ENCODE results near the gene ANGPTL5. TPM values are rescaled to one million over a fixed set of nuclear protein-coding genes. Genes with fewer than 3 reads are reported as not detected.

Gene ANGPTL5
- polyA plus RNA-seq, 1 of the 3 experiments (the other 2 are of a cell fraction), result not detected

DNA sequence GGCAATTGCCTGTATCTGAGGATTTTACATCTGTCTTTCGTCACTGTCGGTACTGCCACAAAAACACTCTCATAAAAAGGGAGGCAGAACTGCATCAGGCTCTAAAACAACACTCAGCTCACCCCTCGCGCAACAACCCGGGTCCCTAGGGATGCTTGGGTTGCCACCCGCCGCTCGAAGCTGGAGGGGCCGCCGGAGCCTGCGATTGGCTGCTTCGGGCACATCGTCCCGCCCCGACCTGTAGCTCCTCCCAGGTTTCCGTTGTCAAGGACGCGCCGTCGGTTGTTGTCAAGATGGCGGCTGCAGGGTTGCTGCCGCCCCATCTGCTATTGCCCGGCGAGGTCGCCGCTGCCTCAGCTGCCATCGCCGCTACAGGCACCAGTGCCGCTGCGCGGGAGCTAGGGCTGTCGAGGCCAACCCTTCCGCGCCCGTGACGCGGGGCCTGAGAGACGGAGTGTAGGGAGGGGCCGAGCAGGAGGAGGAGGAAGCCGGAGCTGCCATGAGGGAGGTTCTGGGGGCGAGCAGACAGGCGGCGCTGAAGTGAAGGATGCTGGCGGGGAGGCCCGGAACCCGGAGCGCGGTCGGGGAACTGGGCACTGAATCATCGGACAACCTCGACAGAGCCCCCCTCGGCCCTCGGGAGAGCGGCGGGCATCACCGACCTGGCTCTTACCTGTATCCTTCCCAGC is 1.4 kb downstream of the ANGPTL5 start, which contains the start of gene CEP126 (continued):
- no peak for TF ChIP-seq RXRA (IDR thresholded peaks at IDR 0.05; ENCODE audit: borderline replicate concordance, low read depth)
- peak; percentile 58 for TF ChIP-seq NRF1 (IDR thresholded peaks at IDR 0.05; ENCODE audit: low read depth, low read length)
- TF ChIP-seq REST (IDR thresholded peaks at IDR 0.05; ENCODE audit: low read depth, low read length), result no peak
- peak; percentile 51; the same call in 1 of the 2 replicates for TF ChIP-seq FOSL2 (IDR thresholded peaks at IDR 0.05; ENCODE audit: borderline replicate concordance, low read depth)
- TF ChIP-seq CTCF (IDR thresholded peaks at IDR 0.05), result peak; percentile 48
- no peak for TF ChIP-seq JUND (IDR thresholded peaks at IDR 0.05)
- TF ChIP-seq POLR2AphosphoS5 (IDR thresholded peaks at IDR 0.05; ENCODE audit: low read depth, low read length), result no peak; the same call in 1 of the 2 replicates
- peak; percentile 70; the same call in 1 of the 2 replicates for TF ChIP-seq TAF1 (IDR thresholded peaks at IDR 0.05; ENCODE audit: borderline replicate concordance, low read depth, low read length)
- TF ChIP-seq SIN3A (IDR thresholded peaks at IDR 0.05; ENCODE audit: borderline replicate concordance, low read depth, low read length), result peak; percentile 87; the same call in 1 of the 2 replicates
- TF ChIP-seq PBX3 (IDR thresholded peaks at IDR 0.05), result no peak; the same call in 1 of the 2 replicates
- no peak for TF ChIP-seq MEF2A (IDR thresholded peaks at IDR 0.05; ENCODE audit: borderline replicate concordance, low read depth)
- TF ChIP-seq ZBTB33 (IDR thresholded peaks at IDR 0.05; ENCODE audit: borderline replicate concordance, low read depth), result no peak
- TF ChIP-seq RFX5 (IDR thresholded peaks at IDR 0.05; ENCODE audit: low read length), result no peak
- peak; percentile 25; the same call in 1 of the 2 replicates for TF ChIP-seq SMC3 (IDR thresholded peaks at IDR 0.05; ENCODE audit: low read depth, low read length)
- no peak for TF ChIP-seq FOXM1 (IDR thresholded peaks at IDR 0.05; ENCODE audit: low read depth)
- TF ChIP-seq GATA2 (CRISPR knock-in tag; IDR thresholded peaks at IDR 0.05), result no peak
- TF ChIP-seq MXI1 (IDR thresholded peaks at IDR 0.05; ENCODE audit: low read depth, low read length), result peak; percentile 90
- TF ChIP-seq RAD21 (IDR thresholded peaks at IDR 0.05; ENCODE audit: low read length), result peak; percentile 27; the same call in 1 of the 2 replicates

All from SK-N-SH (cell line).